Lower leg skin (tissue), 4 donors: Measurements from ENCODE around the gene RAD51AP2. TPM values are rescaled to one million over a fixed set of nuclear protein-coding genes. Genes with fewer than 3 reads are reported as not detected.

Experiments
- DNase-seq, 2 donors: peaks; one replicate each; pipeline ENCODE4 v3.0.0-alpha.2; 2019; ENCODE audit warnings: low spot score in 2 of 2
- H3K4me3 ChIP-seq: fragments of 200-600 bp; sonication (generic); 2 replicates; pipeline ENCODE4 v1.5.1; 2017; ENCODE audit warnings: mild to moderate bottlenecking, low read depth; ENCODE audit not compliant: poor library complexity, severe bottlenecking
- CTCF ChIP-seq, 3 donors: fragments of 450-650 bp; IDR thresholded peaks; one replicate each; pipeline ENCODE4 v1.5.1; 2016; ENCODE audit warnings: antibody characterized with exemption in 3 of 3, mild to moderate bottlenecking in 3 of 3, moderate library complexity in 2 of 3
- POLR2A ChIP-seq, 2 donors: fragments of 450-650 bp; IDR thresholded peaks; one replicate each; pipeline ENCODE4 v1.6.1; 2016 to 2017; ENCODE audit warnings: antibody characterized with exemption in 2 of 2, mild to moderate bottlenecking in 1 of 2, moderate library complexity in 1 of 2
- WGBS, 2 donors: methylation state at CpG; one replicate each; pipeline ENCODE4 v1.1.5; 2018; 5-methylcytosine and 5-hydroxymethylcytosine counted together
- intact Hi-C: fragments of 100-400 bp; cut with DNase I; formaldehyde crosslinking; loops from one replicate; pipeline ENCODE4 v1.15.0; 2023; ENCODE audit warnings: low total_unique reads
- total RNA-seq, 4 donors: library from RNA; depleted of rRNA; stranded (reverse); fragments of >200 nt; gene quantifications; one replicate each; pipeline ENCODE4 v1.1.0, GENCODE V29; 2016

Gene RAD51AP2
- total RNA-seq, 4 donors from 2014 or later: 0.15 to 0.30 (median 0.23) TPM; not detected in 1

- H3K4me3 ChIP-seq: no peak overlapping the region
- TF ChIP-seq POLR2A (IDR thresholded peaks at IDR 0.05): no peak
- TF ChIP-seq CTCF (IDR thresholded peaks at IDR 0.05): no peak
- intact Hi-C loops: no loop called here
- DNase-seq: no peak
Measured at GRCh38 chr2:17543848-17544247, 25.6 kb upstream of the RAD51AP2 start.

GRCh38 chr2:17543131-17543660 is 25.0 kb upstream of the RAD51AP2 start:
- H3K4me3 ChIP-seq: no peak overlapping the region
- WGBS, 2 donors: 44 to 64% methylated on average over 6 of the region's 6 CpGs
- intact Hi-C loops: no loop called here
- TF ChIP-seq POLR2A (IDR thresholded peaks at IDR 0.05) (no peak), CTCF (IDR thresholded peaks at IDR 0.05) (no peak)
- no peak for DNase-seq

GRCh38 chr2:17542471-17542870 is 24.2 kb upstream of the RAD51AP2 start:
- 64 to 76% methylated on average over 2 of the region's 2 CpGs for WGBS, 2 donors
- no peak for DNase-seq
- TF ChIP-seq POLR2A (IDR thresholded peaks at IDR 0.05): no peak
- TF ChIP-seq CTCF (IDR thresholded peaks at IDR 0.05): no peak
- no peak overlapping the region for H3K4me3 ChIP-seq
- intact Hi-C loops: no loop called here

- WGBS, 2 donors: 6 to 7% methylated on average over 12 of the region's 12 CpGs
- DNase-seq: no peak
- TF ChIP-seq CTCF (IDR thresholded peaks at IDR 0.05): no peak
- intact Hi-C loops: no loop called here
- no peak overlapping the region for H3K4me3 ChIP-seq
Measured at GRCh38 chr2:17541531-17541950, 23.3 kb upstream of the RAD51AP2 start.

GRCh38 chr2:17540813-17541530 is 22.7 kb upstream of the RAD51AP2 start:
- intact Hi-C loops: no loop called here

More at GRCh38 chr2:17540813-17541530, 22.7 kb upstream of the RAD51AP2 start:
- TF ChIP-seq POLR2A (IDR thresholded peaks at IDR 0.05) (no peak), CTCF (IDR thresholded peaks at IDR 0.05) (no peak)
- H3K4me3 ChIP-seq: no peak overlapping the region
- WGBS, 2 donors: 2 to 3% methylated on average over 21 of the region's 21 CpGs
- no peak for DNase-seq
